Measurements from ENCODE around the gene BOD1.

- TF ChIP-seq CTCF (IDR thresholded peaks at IDR 0.05; ENCODE audit: low read depth, low read length, missing input control) (no peak), FOXA1 (IDR thresholded peaks at IDR 0.05) (no peak), GABPA (IDR thresholded peaks at IDR 0.05 in 1 of 2, conservative IDR thresholded peaks at IDR 0.05 in 1 of 2) (no peak), MAX (IDR thresholded peaks at IDR 0.05) (no peak), TAF1 (conservative IDR thresholded peaks at IDR 0.05) (no peak), JUND (IDR thresholded peaks at IDR 0.05) (no peak), HNF4G (IDR thresholded peaks at IDR 0.05) (no peak), NR2F2 (IDR thresholded peaks at IDR 0.05) (no peak), EGR1 (IDR thresholded peaks at IDR 0.05; ENCODE audit: low read depth in 2 of 2) (no peak)
- TF ChIP-seq, protein P1, sequence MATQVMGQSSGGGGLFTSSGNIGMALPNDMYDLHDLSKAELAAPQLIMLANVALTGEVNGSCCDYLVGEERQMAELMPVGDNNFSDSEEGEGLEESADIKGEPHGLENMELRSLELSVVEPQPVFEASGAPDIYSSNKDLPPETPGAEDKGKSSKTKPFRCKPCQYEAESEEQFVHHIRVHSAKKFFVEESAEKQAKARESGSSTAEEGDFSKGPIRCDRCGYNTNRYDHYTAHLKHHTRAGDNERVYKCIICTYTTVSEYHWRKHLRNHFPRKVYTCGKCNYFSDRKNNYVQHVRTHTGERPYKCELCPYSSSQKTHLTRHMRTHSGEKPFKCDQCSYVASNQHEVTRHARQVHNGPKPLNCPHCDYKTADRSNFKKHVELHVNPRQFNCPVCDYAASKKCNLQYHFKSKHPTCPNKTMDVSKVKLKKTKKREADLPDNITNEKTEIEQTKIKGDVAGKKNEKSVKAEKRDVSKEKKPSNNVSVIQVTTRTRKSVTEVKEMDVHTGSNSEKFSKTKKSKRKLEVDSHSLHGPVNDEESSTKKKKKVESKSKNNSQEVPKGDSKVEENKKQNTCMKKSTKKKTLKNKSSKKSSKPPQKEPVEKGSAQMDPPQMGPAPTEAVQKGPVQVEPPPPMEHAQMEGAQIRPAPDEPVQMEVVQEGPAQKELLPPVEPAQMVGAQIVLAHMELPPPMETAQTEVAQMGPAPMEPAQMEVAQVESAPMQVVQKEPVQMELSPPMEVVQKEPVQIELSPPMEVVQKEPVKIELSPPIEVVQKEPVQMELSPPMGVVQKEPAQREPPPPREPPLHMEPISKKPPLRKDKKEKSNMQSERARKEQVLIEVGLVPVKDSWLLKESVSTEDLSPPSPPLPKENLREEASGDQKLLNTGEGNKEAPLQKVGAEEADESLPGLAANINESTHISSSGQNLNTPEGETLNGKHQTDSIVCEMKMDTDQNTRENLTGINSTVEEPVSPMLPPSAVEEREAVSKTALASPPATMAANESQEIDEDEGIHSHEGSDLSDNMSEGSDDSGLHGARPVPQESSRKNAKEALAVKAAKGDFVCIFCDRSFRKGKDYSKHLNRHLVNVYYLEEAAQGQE (IDR thresholded peaks at IDR 0.05) = no peak
These were observed 8.8 kb upstream of the BOD1 start for GRCh38 chr5:173625261-173625660.

Measured in liver (tissue), 3 donors.